GM06990 (cell line): ENCODE data around the gene PDE8B.

Source experiments
- DNase-seq: peaks from one replicate; pipeline ENCODE4 v3.0.0-alpha.2; 2011; ENCODE audit not compliant: insufficient read length; ENCODE audit errors: extremely low read depth
- H3K27me3 ChIP-seq: replicated peaks from 2 replicates; pipeline ENCODE4 v1.6.0; 2011; ENCODE audit warnings: low read length; ENCODE audit not compliant: control insufficient read depth, insufficient read depth
- H3K36me3 ChIP-seq: 2 replicates; pipeline ENCODE4 v1.5.1; 2011; ENCODE audit warnings: low read length; ENCODE audit not compliant: control insufficient read depth, insufficient read depth
- H3K4me3 ChIP-seq: replicated peaks from 2 replicates; pipeline ENCODE4 v1.5.1; 2011; ENCODE audit warnings: low read depth, mild to moderate bottlenecking, control low read depth, low read length
- TF ChIP-seq, protein P1 (sequence below): IDR thresholded peaks from 2 replicates; pipeline ENCODE4 v1.5.1; 2011; ENCODE audit warnings: low read length, control low read depth, mild to moderate bottlenecking, inconsistent platforms; ENCODE audit not compliant: insufficient read depth, poor library complexity, severe bottlenecking

The PDE8B gene

DNA sequence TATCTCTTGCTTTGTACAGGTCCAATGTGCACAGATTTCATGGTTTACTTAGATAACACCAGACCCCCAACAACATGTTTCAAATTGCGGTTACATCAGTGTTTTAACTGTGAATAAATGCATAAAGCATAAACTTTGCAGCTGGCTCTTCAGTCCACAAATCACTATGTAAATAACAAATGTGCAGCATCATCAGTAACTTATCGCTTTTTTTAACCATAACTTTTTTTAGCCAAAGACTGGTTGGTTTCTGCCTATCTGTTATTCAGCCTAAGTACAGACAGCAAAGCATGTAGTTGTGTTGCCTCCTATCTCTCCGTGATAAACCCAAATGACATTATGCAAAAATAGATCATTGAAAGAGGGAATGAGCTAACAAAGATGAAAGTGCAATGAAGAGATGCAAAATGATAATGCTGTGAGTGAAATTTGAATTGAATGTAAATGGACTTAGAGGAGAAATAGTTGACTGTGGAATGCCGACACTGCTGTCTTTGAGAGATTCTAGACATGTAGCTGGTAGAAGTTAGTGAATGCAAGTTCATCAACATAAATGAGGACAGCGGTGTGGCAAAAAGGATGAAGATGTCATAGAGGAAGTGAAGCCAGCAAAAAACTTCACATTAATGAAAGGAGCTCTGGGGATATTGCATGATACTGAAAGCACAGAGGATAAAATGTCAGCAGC, 108.8 kb downstream of the PDE8B start:
- TF ChIP-seq, protein P1, sequence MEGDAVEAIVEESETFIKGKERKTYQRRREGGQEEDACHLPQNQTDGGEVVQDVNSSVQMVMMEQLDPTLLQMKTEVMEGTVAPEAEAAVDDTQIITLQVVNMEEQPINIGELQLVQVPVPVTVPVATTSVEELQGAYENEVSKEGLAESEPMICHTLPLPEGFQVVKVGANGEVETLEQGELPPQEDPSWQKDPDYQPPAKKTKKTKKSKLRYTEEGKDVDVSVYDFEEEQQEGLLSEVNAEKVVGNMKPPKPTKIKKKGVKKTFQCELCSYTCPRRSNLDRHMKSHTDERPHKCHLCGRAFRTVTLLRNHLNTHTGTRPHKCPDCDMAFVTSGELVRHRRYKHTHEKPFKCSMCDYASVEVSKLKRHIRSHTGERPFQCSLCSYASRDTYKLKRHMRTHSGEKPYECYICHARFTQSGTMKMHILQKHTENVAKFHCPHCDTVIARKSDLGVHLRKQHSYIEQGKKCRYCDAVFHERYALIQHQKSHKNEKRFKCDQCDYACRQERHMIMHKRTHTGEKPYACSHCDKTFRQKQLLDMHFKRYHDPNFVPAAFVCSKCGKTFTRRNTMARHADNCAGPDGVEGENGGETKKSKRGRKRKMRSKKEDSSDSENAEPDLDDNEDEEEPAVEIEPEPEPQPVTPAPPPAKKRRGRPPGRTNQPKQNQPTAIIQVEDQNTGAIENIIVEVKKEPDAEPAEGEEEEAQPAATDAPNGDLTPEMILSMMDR = no peak
- Histone ChIP-seq H3K4me3 (no peak overlapping the region), H3K27me3 (no peaks in the 10 kb centered on the region), H3K36me3 (no peaks in the 10 kb centered on the region)
- no peak for DNase-seq

DNA sequence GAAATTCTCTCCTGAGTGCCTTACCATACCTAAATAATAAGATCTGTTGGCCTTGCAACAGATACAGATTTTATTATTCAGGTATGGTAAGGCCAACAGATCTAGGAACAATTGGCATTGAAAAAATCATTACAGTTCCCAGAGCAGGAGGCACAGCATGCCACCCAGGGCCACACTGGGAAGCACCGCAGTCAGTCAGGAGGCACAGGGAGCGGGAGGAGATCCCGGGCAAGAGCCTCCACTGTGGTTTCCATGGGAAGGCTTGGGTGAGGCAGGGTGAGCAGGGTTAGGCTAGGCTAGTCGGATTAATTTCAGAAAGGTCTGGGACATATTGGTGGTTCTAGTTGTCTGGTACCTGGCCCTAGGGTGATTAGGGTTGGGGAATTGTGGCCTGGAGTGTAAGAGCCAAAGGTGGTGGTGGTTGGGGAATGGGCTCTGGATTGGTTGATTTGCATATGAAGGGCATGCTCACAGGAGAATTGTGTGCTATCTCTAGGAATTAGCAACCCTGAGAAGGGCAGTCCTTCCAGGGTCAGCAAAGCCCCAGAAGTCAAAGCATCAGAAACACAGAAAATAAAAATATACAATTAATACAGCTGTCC, 111.4 kb downstream of the PDE8B start:
- Histone ChIP-seq H3K36me3 (no peaks in the 10 kb centered on the region), H3K4me3 (no peak overlapping the region), H3K27me3 (no peaks in the 10 kb centered on the region)
- TF ChIP-seq, protein P1 = no peak
- DNase-seq = no peak

DNA sequence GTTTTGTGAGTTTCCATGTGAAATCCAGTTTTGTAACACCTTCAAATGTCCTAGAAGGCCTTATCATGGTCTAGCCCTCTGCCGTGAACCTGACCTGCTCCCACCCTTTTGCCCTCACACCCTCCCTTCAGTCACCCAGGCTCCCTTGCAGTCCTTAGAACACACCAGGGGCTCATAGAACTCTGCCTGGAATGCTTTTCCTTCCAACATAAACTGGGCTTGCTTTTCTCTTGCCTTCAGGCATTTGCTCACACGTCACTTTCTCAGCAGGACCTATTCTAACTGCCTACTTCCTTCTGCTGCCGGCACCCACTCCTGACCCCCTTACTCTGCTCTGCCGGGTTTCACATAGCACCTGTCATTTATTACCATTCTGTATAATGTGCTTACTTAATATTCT, 111.9 kb downstream of the PDE8B start:
- no peaks in the 10 kb centered on the region for H3K27me3 ChIP-seq
- DNase-seq = no peak
- H3K4me3 ChIP-seq = no peak overlapping the region
- TF ChIP-seq, protein P1 = no peak
- no peaks in the 10 kb centered on the region for H3K36me3 ChIP-seq

DNA sequence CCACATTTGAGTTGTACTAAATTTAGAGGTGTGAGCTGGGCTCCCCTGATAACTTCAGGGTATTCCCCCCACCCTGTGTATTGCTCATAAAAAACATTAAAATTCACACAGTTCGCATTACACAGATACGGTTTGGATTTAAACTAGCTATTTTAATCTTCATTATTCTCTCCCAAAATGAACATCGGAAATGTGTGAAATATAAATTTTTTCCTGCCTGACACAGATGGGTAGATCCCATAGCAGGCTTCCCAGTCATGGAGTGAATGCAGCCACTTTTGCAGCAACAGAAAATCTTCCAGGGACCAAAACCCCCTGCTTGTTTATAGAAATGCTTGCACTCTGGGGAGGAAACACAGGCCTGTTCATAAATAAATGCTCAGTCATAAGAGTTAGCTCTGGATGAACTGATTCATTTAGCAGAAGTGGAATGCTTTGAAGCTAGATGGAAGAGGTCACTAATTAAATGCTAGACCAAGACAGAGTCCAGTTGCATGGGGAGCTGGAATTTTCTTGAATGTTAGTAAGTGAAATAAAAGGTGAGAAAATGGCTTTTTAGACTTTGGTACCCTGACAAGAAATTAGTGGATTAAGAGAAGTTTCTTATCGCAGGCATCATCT, 115.6 kb downstream of the PDE8B start:
- Histone ChIP-seq H3K27me3 (no peaks in the 10 kb centered on the region; the same call in 1 of the 2 replicates), H3K36me3 (no peaks in the 10 kb centered on the region), H3K4me3 (no peak overlapping the region)
- TF ChIP-seq, protein P1 = no peak
- no peak for DNase-seq

DNA sequence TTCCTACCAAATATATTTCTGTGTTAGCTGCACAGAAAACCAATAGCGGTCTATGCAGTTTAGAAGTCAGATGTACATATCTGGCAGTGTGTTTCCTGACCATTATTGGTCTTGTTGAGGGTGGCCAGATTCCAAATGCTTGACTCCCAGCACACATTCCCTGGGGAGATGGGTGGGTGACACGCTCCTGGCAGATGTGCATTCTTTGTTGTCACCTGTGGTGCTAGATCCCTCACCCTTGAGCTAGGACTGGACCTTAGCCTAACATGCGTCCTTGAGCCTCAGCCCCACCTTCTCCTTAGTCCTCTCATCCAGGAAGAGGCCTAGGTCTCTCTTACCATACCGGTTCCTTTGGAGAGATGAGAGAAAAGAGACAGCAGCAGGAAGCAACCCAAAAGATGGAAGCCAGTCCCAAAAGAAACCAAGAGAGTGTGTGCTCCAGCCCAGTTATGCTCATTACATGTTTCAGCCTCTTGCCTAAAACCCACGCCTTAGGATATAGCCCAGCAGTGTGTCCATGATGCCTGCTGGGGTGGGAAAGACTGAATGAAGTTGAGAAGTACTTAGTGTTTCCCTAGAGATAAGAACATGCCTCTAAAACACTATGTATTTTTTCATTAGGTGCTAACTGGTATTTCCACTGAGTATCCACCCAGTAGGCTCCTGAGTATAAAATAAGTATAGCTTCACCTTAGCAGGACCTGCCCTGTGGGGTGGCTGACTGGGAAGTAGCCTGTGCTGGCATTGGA, 116.7 kb downstream of the PDE8B start:
- H3K36me3 ChIP-seq = no peaks in the 10 kb centered on the region
- H3K27me3 ChIP-seq = no peaks in the 10 kb centered on the region; the same call in 1 of the 2 replicates
- no peak overlapping the region for H3K4me3 ChIP-seq
- TF ChIP-seq, protein P1 = no peak
- no peak for DNase-seq
